C4-2B (cell line): Measurements from ENCODE around the gene ARHGAP18.

Source experiments
- H3K27ac ChIP-seq: fragments of 450-650 bp; 2 replicates; pipeline ENCODE4 v1.5.1; 2017
- ZFX ChIP-seq: fragments of 450-650 bp; IDR thresholded peaks from 2 replicates; pipeline ENCODE4 v1.6.1; 2017
- TF ChIP-seq, protein P1 (sequence below): fragments of 450-650 bp; conservative IDR thresholded peaks from 2 replicates; pipeline ENCODE4 v1.5.1; 2017; ENCODE audit warnings: mild to moderate bottlenecking

Gene ARHGAP18

DNA sequence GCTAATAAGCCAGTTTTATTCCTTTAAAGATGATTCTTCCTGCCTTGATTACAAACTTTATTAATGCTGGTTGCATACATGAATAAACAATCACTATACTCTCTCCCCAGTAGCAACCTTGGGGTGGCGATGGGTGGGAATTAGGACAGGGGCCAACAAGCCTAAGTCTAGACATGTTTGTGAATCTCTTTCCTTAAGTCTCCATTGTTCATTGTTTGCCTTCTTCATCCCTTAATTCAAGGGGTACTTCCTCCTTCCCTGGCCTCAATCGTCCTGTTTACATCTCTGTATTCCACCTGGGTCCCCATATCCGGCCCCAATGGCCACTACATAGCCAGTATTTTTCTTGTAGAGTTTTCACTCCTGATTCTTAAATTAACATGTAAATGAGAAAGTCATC lies 66.0 kb downstream of the ARHGAP18 start:
- no peak for TF ChIP-seq ZFX
- TF ChIP-seq, protein P1, sequence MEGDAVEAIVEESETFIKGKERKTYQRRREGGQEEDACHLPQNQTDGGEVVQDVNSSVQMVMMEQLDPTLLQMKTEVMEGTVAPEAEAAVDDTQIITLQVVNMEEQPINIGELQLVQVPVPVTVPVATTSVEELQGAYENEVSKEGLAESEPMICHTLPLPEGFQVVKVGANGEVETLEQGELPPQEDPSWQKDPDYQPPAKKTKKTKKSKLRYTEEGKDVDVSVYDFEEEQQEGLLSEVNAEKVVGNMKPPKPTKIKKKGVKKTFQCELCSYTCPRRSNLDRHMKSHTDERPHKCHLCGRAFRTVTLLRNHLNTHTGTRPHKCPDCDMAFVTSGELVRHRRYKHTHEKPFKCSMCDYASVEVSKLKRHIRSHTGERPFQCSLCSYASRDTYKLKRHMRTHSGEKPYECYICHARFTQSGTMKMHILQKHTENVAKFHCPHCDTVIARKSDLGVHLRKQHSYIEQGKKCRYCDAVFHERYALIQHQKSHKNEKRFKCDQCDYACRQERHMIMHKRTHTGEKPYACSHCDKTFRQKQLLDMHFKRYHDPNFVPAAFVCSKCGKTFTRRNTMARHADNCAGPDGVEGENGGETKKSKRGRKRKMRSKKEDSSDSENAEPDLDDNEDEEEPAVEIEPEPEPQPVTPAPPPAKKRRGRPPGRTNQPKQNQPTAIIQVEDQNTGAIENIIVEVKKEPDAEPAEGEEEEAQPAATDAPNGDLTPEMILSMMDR = no peak
- no peak overlapping the region for H3K27ac ChIP-seq

DNA sequence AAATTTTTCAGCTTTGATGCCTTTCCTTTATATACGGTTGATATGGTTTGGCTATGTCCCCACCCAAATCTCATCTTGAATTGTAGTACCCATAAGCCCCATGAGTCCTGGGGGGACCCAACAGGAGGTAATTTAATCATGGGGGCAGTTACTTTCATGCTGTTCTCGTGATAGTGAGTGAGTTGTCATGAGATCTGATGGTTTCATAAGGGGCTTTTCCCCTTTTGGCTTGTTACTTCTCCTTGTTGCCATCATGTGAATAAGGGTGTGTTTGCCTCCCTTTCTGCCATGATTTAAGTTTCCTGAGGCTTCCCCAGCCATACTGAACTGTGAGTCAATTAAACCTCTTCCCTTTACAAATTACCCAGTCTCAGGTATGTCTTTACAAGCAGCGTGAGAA lies 66.8 kb downstream of the ARHGAP18 start:
- TF ChIP-seq, protein P1 = no peak
- no peak for TF ChIP-seq ZFX
- H3K27ac ChIP-seq = no peak overlapping the region

DNA sequence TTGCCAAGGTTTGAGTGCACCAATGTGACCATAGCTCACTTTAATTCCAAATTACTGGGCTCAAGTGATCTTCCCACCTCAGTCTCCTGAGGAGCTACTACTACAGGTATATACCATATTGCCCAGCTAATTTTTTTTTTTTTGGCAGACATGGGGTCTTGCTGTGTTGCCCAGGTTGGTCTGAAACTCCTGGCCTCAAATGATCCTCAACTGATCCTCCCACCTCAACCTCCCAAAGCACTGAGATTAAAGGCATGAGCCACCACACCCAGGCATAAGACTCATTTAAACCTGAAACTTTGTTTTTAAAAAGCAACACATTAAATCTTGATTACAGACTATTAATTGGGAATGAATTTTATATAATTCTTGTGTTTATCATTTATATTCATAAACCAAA lies 67.7 kb downstream of the ARHGAP18 start:
- TF ChIP-seq, protein P1 = no peak
- TF ChIP-seq ZFX = no peak
- H3K27ac ChIP-seq = no peak overlapping the region

DNA sequence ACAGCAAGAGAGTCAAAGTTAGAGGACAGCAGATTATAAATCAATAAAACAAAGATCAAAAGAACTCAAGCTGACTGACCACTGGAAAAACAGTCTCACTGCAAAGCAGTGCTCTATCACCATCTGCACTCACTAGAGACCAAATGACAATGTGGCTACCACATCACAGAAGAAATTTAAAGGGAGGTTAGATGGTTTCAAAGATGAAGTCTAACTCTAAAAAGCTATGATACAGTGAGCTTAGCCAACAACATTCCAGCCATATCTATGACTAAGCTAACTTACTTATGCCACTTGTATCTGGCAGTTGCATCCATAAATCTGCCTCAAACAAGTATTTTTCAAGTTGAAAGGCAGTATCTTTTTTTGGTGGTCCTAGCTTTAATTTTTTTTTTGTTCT lies 68.6 kb downstream of the ARHGAP18 start:
- H3K27ac ChIP-seq = no peak overlapping the region
- no peak for TF ChIP-seq ZFX
- TF ChIP-seq, protein P1 = no peak

DNA sequence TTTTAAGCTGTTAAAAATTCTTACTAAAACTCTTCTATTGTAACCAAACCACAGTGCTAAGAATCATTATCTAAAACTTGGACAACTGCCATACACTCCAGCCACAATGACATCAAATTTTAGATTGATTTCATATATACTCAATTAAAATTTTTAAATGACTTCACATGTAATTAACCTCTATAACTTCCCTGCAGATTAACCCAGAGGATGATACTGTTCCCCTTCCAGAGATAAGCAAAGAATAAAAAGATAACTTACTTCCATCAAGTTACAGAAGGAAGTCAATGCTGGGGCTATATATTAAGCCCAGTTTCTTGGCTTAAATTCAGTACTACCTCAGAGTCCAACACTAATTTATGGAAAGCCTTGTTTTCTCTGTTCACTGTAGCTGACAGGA lies 71.3 kb downstream of the ARHGAP18 start:
- no peak overlapping the region for H3K27ac ChIP-seq
- TF ChIP-seq, protein P1 = no peak
- TF ChIP-seq ZFX = no peak

DNA sequence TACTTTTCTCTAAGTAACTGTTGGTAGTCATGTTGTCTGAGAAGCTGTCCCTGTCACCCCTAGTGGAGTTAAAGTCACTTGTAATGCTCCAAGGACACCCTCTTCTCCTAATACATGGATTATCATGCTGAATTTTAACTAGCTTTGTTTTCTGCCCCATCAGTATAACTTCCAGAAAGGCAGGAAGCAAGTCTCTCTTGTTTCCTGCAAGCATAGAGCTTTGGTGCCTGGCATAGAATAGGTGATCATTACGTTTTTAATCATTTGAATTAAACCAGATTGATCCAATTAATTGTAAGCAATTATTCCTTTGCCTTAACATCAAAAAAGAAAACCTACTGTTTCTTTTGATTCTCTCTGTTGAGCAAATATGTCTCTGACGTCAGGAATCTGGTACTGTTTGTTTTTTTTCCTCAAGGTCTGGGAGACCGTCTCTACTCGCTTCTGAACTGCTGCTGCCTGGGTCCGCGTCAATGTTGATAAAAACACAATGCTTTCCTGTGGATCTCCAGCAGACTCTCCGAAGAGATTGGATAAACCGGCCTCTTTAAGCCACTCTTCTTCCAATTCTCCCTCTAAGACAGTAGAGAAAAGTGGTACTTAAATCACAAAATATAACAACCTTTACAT lies 71.8 kb downstream of the ARHGAP18 start:
- no peak overlapping the region for H3K27ac ChIP-seq
- no peak for TF ChIP-seq ZFX
- TF ChIP-seq, protein P1 = no peak

DNA sequence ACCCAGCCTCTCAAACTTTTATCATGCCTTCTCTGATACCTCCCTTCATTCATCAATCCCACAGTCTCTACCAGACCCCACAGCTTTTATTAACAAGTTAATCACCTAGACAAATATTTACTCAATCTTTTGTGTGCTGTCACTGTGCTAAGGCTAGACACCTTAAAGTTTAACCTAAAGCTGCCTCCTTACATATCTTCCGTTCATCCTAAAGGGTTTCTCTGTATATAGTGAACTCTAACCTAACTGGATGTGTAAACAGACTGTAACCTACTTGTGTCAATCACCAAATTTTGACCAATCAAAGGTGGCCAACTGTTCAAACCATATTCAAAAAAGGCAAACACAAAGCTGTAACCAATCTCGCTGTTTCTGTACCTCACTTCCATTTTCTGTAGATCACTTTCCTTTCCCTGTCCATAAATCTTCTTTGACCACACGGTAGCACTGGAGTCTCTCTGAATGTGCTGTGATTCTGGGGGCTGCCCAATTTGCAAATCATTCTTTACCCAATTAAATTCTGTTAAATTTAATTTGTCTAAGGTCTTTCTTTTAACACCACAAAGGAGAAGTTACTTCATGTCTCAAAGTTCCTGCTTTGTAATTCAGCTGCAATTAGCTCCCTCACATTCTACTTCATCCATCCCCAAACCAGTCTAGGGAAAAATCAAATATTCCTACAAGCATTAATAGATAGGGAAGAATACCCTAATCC lies 72.5 kb downstream of the ARHGAP18 start:
- TF ChIP-seq, protein P1 = no peak
- TF ChIP-seq ZFX = no peak
- no peak overlapping the region for H3K27ac ChIP-seq
